ENCODE measurements around the gene IPO13.

Gene IPO13

GRCh38 chr1:43946236-43947060, at the start of gene IPO13:
Gene IPO13 (plus strand): TSS chr1:43946950. CDS start chr1:43947601, 651 bp downstream.
- peak; percentile 93 to 95 for DNase-seq

- no peak for DNase-seq
Measured at GRCh38 chr1:43898981-43899380, 47.8 kb upstream of the IPO13 start.

- no peak for DNase-seq
Measured at GRCh38 chr1:43900386-43900785, 46.4 kb upstream of the IPO13 start.

- DNase-seq = no peak
Measured at GRCh38 chr1:43901196-43901961, 45.4 kb upstream of the IPO13 start.

- DNase-seq = no peak
Measured at GRCh38 chr1:43902058-43902831, 44.5 kb upstream of the IPO13 start.

- no peak for DNase-seq
Measured at GRCh38 chr1:43904660-43905551, 41.8 kb upstream of the IPO13 start.

- no peak for DNase-seq
Measured at GRCh38 chr1:43908226-43908625, 38.5 kb upstream of the IPO13 start.

- DNase-seq = peak in 1 of 2 experiments; percentile 6
Measured at GRCh38 chr1:43908858-43909257, 37.9 kb upstream of the IPO13 start.

- no peak for DNase-seq
Measured at GRCh38 chr1:43910343-43910742, 36.4 kb upstream of the IPO13 start.

- peak in 1 of 2 experiments; percentile 41 for DNase-seq
Measured at GRCh38 chr1:43912607-43913006, 34.1 kb upstream of the IPO13 start.

GRCh38 chr1:43913051-43913501, 33.7 kb upstream of the IPO13 start:
- DNase-seq = peak in 1 of 2 experiments; percentile 72

GRCh38 chr1:43913666-43914360, 32.9 kb upstream of the IPO13 start:
- peak in 1 of 2 experiments; percentile 48 for DNase-seq

GRCh38 chr1:43914576-43915525, 31.9 kb upstream of the IPO13 start:
- no peak for DNase-seq

GRCh38 chr1:43919906-43920305, 26.8 kb upstream of the IPO13 start:
- no peak for DNase-seq

- no peak for DNase-seq
Measured at GRCh38 chr1:43921022-43921421, 25.7 kb upstream of the IPO13 start.

GRCh38 chr1:43924516-43924915, 22.2 kb upstream of the IPO13 start:
- DNase-seq = no peak

- DNase-seq = no peak
Measured at GRCh38 chr1:43925846-43926245, 20.9 kb upstream of the IPO13 start.

- DNase-seq = no peak
Measured at GRCh38 chr1:43930168-43930948, 16.4 kb upstream of the IPO13 start.

- no peak for DNase-seq
Measured at GRCh38 chr1:43930949-43931275, 15.8 kb upstream of the IPO13 start.

All from NCI-H524 (cell line).